ENCODE data around the gene ZDHHC11B. TPM values are rescaled to one million over a fixed set of nuclear protein-coding genes. Genes with fewer than 3 reads are reported as not detected.
"Not testable (repeated sequence)": the region's sequence is repeated elsewhere in the genome, so short reads cannot be mapped to it uniquely, and the experiment has no call there.

Gene ZDHHC11B
- total RNA-seq, 1 donor from 2014 or later: not detected

GRCh38 chr5:756865-757345 is 27.6 kb downstream of the ZDHHC11B start:
- no peak for DNase-seq (ENCODE audit: extremely low read depth, low read depth, low spot score)

- no peak for DNase-seq (ENCODE audit: extremely low read depth, low read depth, low spot score)
These were observed 28.4 kb downstream of the ZDHHC11B start for GRCh38 chr5:756171-756570.

GRCh38 chr5:754143-754632 is 30.3 kb downstream of the ZDHHC11B start:
- not testable (repeated sequence) for DNase-seq (ENCODE audit: extremely low read depth, low read depth, low spot score)

GRCh38 chr5:753567-754142 is 30.9 kb downstream of the ZDHHC11B start:
- not testable (repeated sequence) for DNase-seq (ENCODE audit: extremely low read depth, low read depth, low spot score)

- not testable (repeated sequence) for DNase-seq (ENCODE audit: extremely low read depth, low read depth, low spot score)
These were observed 31.9 kb downstream of the ZDHHC11B start for GRCh38 chr5:752532-753115.

GRCh38 chr5:751992-752391 is 32.5 kb downstream of the ZDHHC11B start:
- DNase-seq (ENCODE audit: extremely low read depth, low read depth, low spot score): not testable (repeated sequence)

- DNase-seq (ENCODE audit: extremely low read depth, low read depth, low spot score): no peak
These were observed 33.0 kb downstream of the ZDHHC11B start for GRCh38 chr5:751496-751895.

- not testable (repeated sequence) for DNase-seq (ENCODE audit: extremely low read depth, low read depth, low spot score)
These were observed 34.3 kb downstream of the ZDHHC11B start for GRCh38 chr5:750226-750625.

GRCh38 chr5:749101-749670 is 35.3 kb downstream of the ZDHHC11B start:
- no peak for DNase-seq (ENCODE audit: extremely low read depth, low read depth, low spot score)

- DNase-seq (ENCODE audit: extremely low read depth, low read depth, low spot score): not testable (repeated sequence)
These were observed 36.2 kb downstream of the ZDHHC11B start for GRCh38 chr5:748011-748980.

GRCh38 chr5:747303-747844 is 37.2 kb downstream of the ZDHHC11B start:
- not testable (repeated sequence) for DNase-seq (ENCODE audit: extremely low read depth, low read depth, low spot score)

- no peak for DNase-seq (ENCODE audit: extremely low read depth, low read depth, low spot score)
These were observed 38.2 kb downstream of the ZDHHC11B start for GRCh38 chr5:746258-746761.

- not testable (repeated sequence) for DNase-seq (ENCODE audit: extremely low read depth, low read depth, low spot score)
These were observed 39.0 kb downstream of the ZDHHC11B start for GRCh38 chr5:745272-746142.

- not testable (repeated sequence) for DNase-seq (ENCODE audit: extremely low read depth, low read depth, low spot score)
These were observed 40.7 kb downstream of the ZDHHC11B start for GRCh38 chr5:743696-744404.

- DNase-seq (ENCODE audit: extremely low read depth, low read depth, low spot score): not testable (repeated sequence)
These were observed 42.3 kb downstream of the ZDHHC11B start for GRCh38 chr5:742276-742675.

- DNase-seq (ENCODE audit: extremely low read depth, low read depth, low spot score): not testable (repeated sequence)
These were observed 50.4 kb downstream of the ZDHHC11B start for GRCh38 chr5:734145-734544.

GRCh38 chr5:732754-733454 is 51.6 kb downstream of the ZDHHC11B start:
- DNase-seq (ENCODE audit: extremely low read depth, low read depth, low spot score): not testable (repeated sequence)

GRCh38 chr5:729225-729624 is 55.3 kb downstream of the ZDHHC11B start:
- not testable (repeated sequence) for DNase-seq (ENCODE audit: extremely low read depth, low read depth, low spot score)

Data from glomerular endothelial cell (primary cell).